OCI-LY7 (cell line): Measurements from ENCODE around the gene HCCS. TPM values are rescaled to one million over a fixed set of nuclear protein-coding genes. Genes with fewer than 3 reads are reported as not detected.

Experiments
- BruUV-seq: library from RNA; stranded (reverse); fragments of 400-500 nt; replicated peaks from 2 replicates; lab custom pipeline; 2021; lab: Mats Ljungman, UMichigan
- CTCF ChIA-PET: fragments of 300-600 bp; sonication (Branson Sonifier 250); formaldehyde crosslinking; loops from one replicate; lab custom pipeline; 2022; ENCODE audit warnings: antibody characterized with exemption; ENCODE audit not compliant: unreplicated experiment; lab: Charles Lee
- POLR2A ChIA-PET: fragments of 300-600 bp; sonication (Branson Sonifier 250); formaldehyde crosslinking; loops from one replicate; lab custom pipeline; 2022; ENCODE audit warnings: antibody characterized with exemption; lab: Charles Lee
- DNase-seq: peaks from one replicate; pipeline ENCODE4 v3.0.0-alpha.2; 2015; ENCODE audit warnings: low spot score
- H2AFZ ChIP-seq: fragments of 200-600 bp; sonication (generic), shearing (Covaris generic); 2 replicates; pipeline ENCODE4 v1.6.1; 2014; ENCODE audit warnings: mild to moderate bottlenecking, antibody characterized with exemption, low read length, moderate library complexity
- H3K27ac ChIP-seq: fragments of 200-600 bp; sonication (generic); 2 replicates; pipeline ENCODE4 v1.5.1; 2014; ENCODE audit warnings: mixed run types, low read depth, mild to moderate bottlenecking, moderate library complexity, low read length, inconsistent platforms; ENCODE audit not compliant: poor library complexity, severe bottlenecking
- H3K36me3 ChIP-seq: fragments of 200-600 bp; sonication (generic); 2 replicates; pipeline ENCODE4 v1.6.1; 2014; ENCODE audit warnings: mild to moderate bottlenecking, antibody characterized with exemption, low read length, moderate library complexity, mixed read lengths; ENCODE audit not compliant: insufficient read depth
- H3K4me1 ChIP-seq: fragments of 200-600 bp; sonication (generic); 2 replicates; pipeline ENCODE4 v1.5.1; 2014; ENCODE audit warnings: mild to moderate bottlenecking, low read length; ENCODE audit not compliant: insufficient read depth, poor library complexity, severe bottlenecking
- H3K4me2 ChIP-seq: fragments of 200-600 bp; sonication (generic); 2 replicates; pipeline ENCODE4 v1.6.1; 2014; ENCODE audit warnings: mild to moderate bottlenecking, low read length
- H3K4me3 ChIP-seq: fragments of 200-600 bp; sonication (generic); 2 replicates; pipeline ENCODE4 v1.5.1; 2014; ENCODE audit warnings: mild to moderate bottlenecking, low read depth, low read length; ENCODE audit not compliant: poor library complexity, severe bottlenecking
- H3K79me2 ChIP-seq: fragments of 200-600 bp; sonication (generic); 2 replicates; pipeline ENCODE4 v1.6.1; 2016; ENCODE audit warnings: low read depth, mild to moderate bottlenecking, low read length, moderate library complexity, mixed read lengths; ENCODE audit not compliant: insufficient read depth
- H3K9me2 ChIP-seq: fragments of 200-600 bp; sonication (generic); 2 replicates; pipeline ENCODE4 v1.6.1; 2016; ENCODE audit warnings: mild to moderate bottlenecking, low read length, mixed read lengths; ENCODE audit not compliant: insufficient read depth
- H3K9me3 ChIP-seq: fragments of 200-600 bp; sonication (generic); 2 replicates; pipeline ENCODE4 v1.6.1; 2014; ENCODE audit warnings: mild to moderate bottlenecking, mixed run types, low read length, mixed read lengths
- H4K20me1 ChIP-seq: fragments of 200-600 bp; sonication (generic); 2 replicates; pipeline ENCODE4 v1.6.1; 2014; ENCODE audit warnings: mild to moderate bottlenecking, antibody characterized with exemption, low read length, moderate library complexity, mixed read lengths; ENCODE audit not compliant: insufficient read depth
- CTCF ChIP-seq: fragments of 200-600 bp; sonication (generic); conservative IDR thresholded peaks from 2 replicates; pipeline ENCODE4 v1.5.1; 2014; ENCODE audit warnings: mild to moderate bottlenecking, antibody characterized with exemption, low read length, moderate library complexity, mixed read lengths
- EZH2phosphoT487 ChIP-seq: fragments of 200-600 bp; sonication (generic); IDR thresholded peaks from 2 replicates; pipeline ENCODE4 v1.6.1; 2018; ENCODE audit warnings: low read depth, borderline replicate concordance, mild to moderate bottlenecking, mixed run types, antibody characterized with exemption, low read length, moderate library complexity, mixed read lengths
- intact Hi-C: fragments of 100-400 bp; cut with micrococcal nuclease; formaldehyde crosslinking; loops from one replicate; pipeline ENCODE4 v1.10.0; 2022; ENCODE audit not compliant: unreplicated experiment
- total RNA-seq, 2 experiments: library from RNA; depleted of rRNA in 1 of 2; stranded (reverse); fragments of >200 nt in 1 of 2; shearing (Covaris generic) in 1 of 2; gene quantifications; 2 replicates each; pipeline ENCODE4 v1.2.3, GENCODE V29; 2014 to 2022

The HCCS gene
- total RNA-seq, 2 experiments from 2014 or later, result 11.1 to 25.2 TPM

GRCh38 chrX:11130136-11130535, 19.0 kb downstream of the HCCS start:
- no peak overlapping the region for H3K4me2 ChIP-seq
- no peaks in the 10 kb centered on the region for H3K36me3 ChIP-seq
- H3K27ac ChIP-seq, result no peak overlapping the region
- no peaks in the 10 kb centered on the region for H3K79me2 ChIP-seq
- no peaks in the 10 kb centered on the region for H3K9me2 ChIP-seq
- DNase-seq, result no peak
- H2AFZ ChIP-seq, result no peak overlapping the region
- POLR2A ChIA-PET, result no interaction called here
- no peaks in the 10 kb centered on the region for H3K4me1 ChIP-seq
- TF ChIP-seq EZH2phosphoT487 (no peak), CTCF (no peak)
- H4K20me1 ChIP-seq, result no peaks in the 10 kb centered on the region
- no peak overlapping the region for H3K4me3 ChIP-seq
- CTCF ChIA-PET, result no interaction called here
- BruUV-seq, result no TSS peak
- no peaks in the 10 kb centered on the region for H3K9me3 ChIP-seq
- intact Hi-C loops, result loop anchor here (10.0 kb wide), 1 partner anchor 945 kb away; no protein-coding TSS in a partner anchor

GRCh38 chrX:11131146-11131545, 20.0 kb downstream of the HCCS start:
- Histone ChIP-seq H3K9me2 (no peaks in the 10 kb centered on the region), H3K27ac (no peak overlapping the region), H3K4me2 (no peak overlapping the region), H3K4me1 (no peaks in the 10 kb centered on the region), H3K9me3 (no peaks in the 10 kb centered on the region), H2AFZ (no peak overlapping the region), H3K36me3 (no peaks in the 10 kb centered on the region), H4K20me1 (no peaks in the 10 kb centered on the region), H3K79me2 (no peaks in the 10 kb centered on the region), H3K4me3 (no peak overlapping the region)
- POLR2A ChIA-PET, result no interaction called here
- intact Hi-C loops, result loop anchor here (10.0 kb wide), 1 partner anchor 946 kb away; no protein-coding TSS in a partner anchor
- DNase-seq, result no peak
- BruUV-seq, result no TSS peak
- no peak for TF ChIP-seq CTCF
- TF ChIP-seq EZH2phosphoT487, result no peak
- CTCF ChIA-PET, result no interaction called here

- intact Hi-C loops, result loop anchor here (10.0 kb wide), 1 partner anchor 951 kb away; no protein-coding TSS in a partner anchor
- H3K9me2 ChIP-seq, result no peaks in the 10 kb centered on the region
- POLR2A ChIA-PET, result interaction anchor here (0.6 kb wide), 1 partner anchor 16 kb away, joined by 3 read pairs; no protein-coding TSS in a partner anchor
Measured at GRCh38 chrX:11135564-11136185, 24.5 kb downstream of the HCCS start.

More at GRCh38 chrX:11135564-11136185, 24.5 kb downstream of the HCCS start:
- DNase-seq, result no peak
- BruUV-seq, result no TSS peak
- H3K79me2 ChIP-seq, result no peaks in the 10 kb centered on the region
- TF ChIP-seq EZH2phosphoT487 (no peak), CTCF (no peak)
- H3K4me2 ChIP-seq, result no peak overlapping the region
- H3K36me3 ChIP-seq, result no peaks in the 10 kb centered on the region
- H4K20me1 ChIP-seq, result no peaks in the 10 kb centered on the region
- H3K9me3 ChIP-seq, result no peaks in the 10 kb centered on the region
- no peak overlapping the region for H2AFZ ChIP-seq
- no peak overlapping the region for H3K27ac ChIP-seq
- H3K4me3 ChIP-seq, result no peak overlapping the region
- peaks cover 7% of the 10 kb centered on the region for H3K4me1 ChIP-seq
- CTCF ChIA-PET, result no interaction called here
